Thyroid gland (tissue), 4 donors: ENCODE data around the gene TP53BP2. TPM values are rescaled to one million over a fixed set of nuclear protein-coding genes. Genes with fewer than 3 reads are reported as not detected.
A peak's percentile ranks its signal among the peaks of the same experiment; 100 is the strongest.

Experiments
- DNase-seq, 2 donors: peaks; one replicate each; pipeline ENCODE4 v3.0.0-alpha.2; 2019
- H3K27ac ChIP-seq, 3 donors: fragments of 200-600 bp; sonication (generic); 1 replicate in 2 of 3; 2 replicates in 1 of 3; pipeline ENCODE4 v1.5.1; 2016 to 2019; ENCODE audit warnings: mild to moderate bottlenecking in 1 of 3, moderate library complexity in 1 of 3
- H3K27me3 ChIP-seq: fragments of 200-600 bp; sonication (generic); one replicate; pipeline ENCODE4 v1.5.1; 2019
- H3K36me3 ChIP-seq, 2 donors: fragments of 200-600 bp; sonication (generic); one replicate each; pipeline ENCODE4 v1.5.1; 2016 to 2019
- H3K4me1 ChIP-seq, 2 donors: fragments of 200-600 bp; sonication (generic); one replicate each; pipeline ENCODE4 v1.5.1; 2017 to 2019
- H3K4me3 ChIP-seq, 3 donors: fragments of 200-600 bp; sonication (generic); replicated peaks in 1 of 3; 1 replicate in 2 of 3; 2 replicates in 1 of 3; pipeline ENCODE4 v1.5.1; 2016; ENCODE audit warnings: mild to moderate bottlenecking in 1 of 3
- H3K9me3 ChIP-seq: fragments of 200-600 bp; sonication (generic); one replicate; pipeline ENCODE4 v1.5.1; 2017
- CTCF ChIP-seq, 6 experiments: fragments of 200-600 bp in 3 of 6; fragments of 450-650 bp in 3 of 6; sonication (generic) in 3 of 6; IDR thresholded peaks; one replicate each; pipeline ENCODE4 v1.5.1; 2016 to 2019; ENCODE audit warnings: antibody characterized with exemption in 6 of 6, mild to moderate bottlenecking in 2 of 6, inconsistent platforms in 1 of 6, moderate library complexity in 1 of 6
- POLR2A ChIP-seq, 2 donors: fragments of 450-650 bp; IDR thresholded peaks; one replicate each; pipeline ENCODE4 v1.6.1; 2017; ENCODE audit warnings: antibody characterized with exemption in 2 of 2, mild to moderate bottlenecking in 2 of 2, moderate library complexity in 1 of 2
- WGBS, 2 donors: methylation state at CpG; one replicate each; pipeline ENCODE4 v1.1.5; 2017; 5-methylcytosine and 5-hydroxymethylcytosine counted together
- intact Hi-C: fragments of 100-400 bp; cut with DNase I; formaldehyde crosslinking; loops from one replicate; pipeline ENCODE4 v1.15.1; 2023
- total RNA-seq, 4 donors: library from RNA; depleted of rRNA; stranded (reverse); fragments of >200 nt; gene quantifications; one replicate each; pipeline ENCODE4 v1.2.3, GENCODE V29; 2016

TP53BP2 gene
- total RNA-seq, 4 donors from 2014 or later, result 58.2 to 98.0 (median 76.1) TPM

GRCh38 chr1:223771814-223772770 is 73.7 kb downstream of the TP53BP2 start:
- DNase-seq, result peak; percentile 90 to 91
- Histone ChIP-seq H3K27ac (peak overlapping the region; percentile 83 to 96 (median 89)), H3K36me3 (peaks cover 8 to 10% of the 10 kb centered on the region in 2 donors), H3K27me3 (no peaks in the 10 kb centered on the region), H3K4me3 (no peak overlapping the region), H3K4me1 (peaks cover 20 to 48% of the 10 kb centered on the region in 2 donors), H3K9me3 (no peaks in the 10 kb centered on the region)
- 15 to 17% methylated on average over 16 of the region's 16 CpGs for WGBS, 2 donors
- intact Hi-C loops, result no loop called here
- TF ChIP-seq POLR2A (IDR thresholded peaks at IDR 0.05), result peak in 1 of 2 donors; percentile 41
- TF ChIP-seq CTCF (IDR thresholded peaks at IDR 0.05), result no peak

GRCh38 chr1:223771469-223771813 is 74.3 kb downstream of the TP53BP2 start:
- H3K4me1 ChIP-seq, result peaks cover 20 to 46% of the 10 kb centered on the region in 2 donors
- H3K27me3 ChIP-seq, result no peaks in the 10 kb centered on the region
- no peak overlapping the region for H3K4me3 ChIP-seq
- peak in 1 of 2 donors; percentile 25 for DNase-seq
- WGBS, 2 donors, result 49 to 54% methylated on average over 2 of the region's 2 CpGs
- no peaks in the 10 kb centered on the region for H3K9me3 ChIP-seq
- peaks cover 8 to 10% of the 10 kb centered on the region in 2 donors for H3K36me3 ChIP-seq
- intact Hi-C loops, result no loop called here
- TF ChIP-seq POLR2A (IDR thresholded peaks at IDR 0.05), result no peak
- no peak for TF ChIP-seq CTCF (IDR thresholded peaks at IDR 0.05)
- peak overlapping the region; percentile 83 to 96 (median 89) for H3K27ac ChIP-seq

- 92 to 94% methylated on average over 9 of the region's 9 CpGs for WGBS, 2 donors
- H3K36me3 ChIP-seq, result peaks cover 8 to 10% of the 10 kb centered on the region in 2 donors
- DNase-seq, result no peak
Measured at GRCh38 chr1:223770621-223771315, 75.0 kb downstream of the TP53BP2 start.

GRCh38 chr1:223765719-223766340 is 79.9 kb downstream of the TP53BP2 start:
- H3K4me3 ChIP-seq, result no peak overlapping the region
- TF ChIP-seq POLR2A (IDR thresholded peaks at IDR 0.05) (no peak), CTCF (IDR thresholded peaks at IDR 0.05) (no peak)
- H3K27ac ChIP-seq, result no peak overlapping the region
- H3K9me3 ChIP-seq, result no peaks in the 10 kb centered on the region
- H3K27me3 ChIP-seq, result no peaks in the 10 kb centered on the region
- intact Hi-C loops, result no loop called here
- no peak for DNase-seq
- 77 to 89% methylated on average over 7 of the region's 7 CpGs for WGBS, 2 donors
- peaks cover 32 to 36% of the 10 kb centered on the region in 2 donors for H3K36me3 ChIP-seq
- H3K4me1 ChIP-seq, result peaks cover 6 to 12% of the 10 kb centered on the region in 2 donors

More at GRCh38 chr1:223770621-223771315, 75.0 kb downstream of the TP53BP2 start:
- Histone ChIP-seq H3K4me1 (peaks cover 20 to 39% of the 10 kb centered on the region in 2 donors), H3K27ac (peak overlapping the region; percentile 83 to 96 (median 89)), H3K9me3 (no peaks in the 10 kb centered on the region), H3K4me3 (no peak overlapping the region), H3K27me3 (no peaks in the 10 kb centered on the region)
- no peak for TF ChIP-seq CTCF (IDR thresholded peaks at IDR 0.05)
- no peak for TF ChIP-seq POLR2A (IDR thresholded peaks at IDR 0.05)
- intact Hi-C loops, result no loop called here
